ENCODE data around the gene BCOR.

The BCOR gene

DNA sequence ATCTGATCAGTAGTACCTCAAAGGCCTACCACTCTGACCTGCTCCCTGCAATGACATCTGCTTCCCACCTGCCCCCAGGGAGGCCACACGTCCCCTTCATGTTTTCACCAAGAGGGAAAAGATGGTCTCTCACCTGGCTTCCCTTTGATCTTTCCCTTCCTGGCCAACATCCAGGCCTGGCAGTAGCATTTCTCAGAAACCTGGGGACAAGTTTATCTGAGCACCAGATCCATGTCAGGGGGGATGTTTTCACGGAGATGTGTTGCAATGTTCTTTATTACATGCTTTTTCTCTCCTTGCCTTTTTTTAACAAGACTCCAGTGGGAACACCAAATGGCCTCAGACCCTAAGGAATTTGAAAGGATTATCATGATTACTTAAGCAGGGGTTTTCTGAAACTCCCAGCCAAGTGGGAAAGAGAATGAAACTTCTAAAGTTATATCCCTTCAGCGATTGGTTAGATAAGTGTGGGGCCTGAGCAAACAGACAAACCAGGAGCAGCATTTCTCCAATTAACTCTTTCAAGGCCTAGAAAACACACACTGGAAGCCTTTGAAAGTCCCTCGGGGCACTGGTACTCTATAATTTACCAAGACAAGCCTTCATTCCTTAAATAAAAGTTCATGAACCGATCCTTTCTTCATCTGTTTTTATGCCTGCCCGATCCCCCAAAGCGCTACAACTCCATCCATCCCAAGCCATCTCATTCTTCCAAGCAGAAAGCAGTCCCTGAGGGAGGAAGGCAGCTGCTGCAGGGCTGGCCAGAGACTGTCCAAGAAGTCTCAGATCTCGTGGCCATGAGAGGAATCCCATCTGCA is 94.1 kb downstream of the BCOR start:
- DNase-seq (ENCODE audit: low spot score) = no peak

DNA sequence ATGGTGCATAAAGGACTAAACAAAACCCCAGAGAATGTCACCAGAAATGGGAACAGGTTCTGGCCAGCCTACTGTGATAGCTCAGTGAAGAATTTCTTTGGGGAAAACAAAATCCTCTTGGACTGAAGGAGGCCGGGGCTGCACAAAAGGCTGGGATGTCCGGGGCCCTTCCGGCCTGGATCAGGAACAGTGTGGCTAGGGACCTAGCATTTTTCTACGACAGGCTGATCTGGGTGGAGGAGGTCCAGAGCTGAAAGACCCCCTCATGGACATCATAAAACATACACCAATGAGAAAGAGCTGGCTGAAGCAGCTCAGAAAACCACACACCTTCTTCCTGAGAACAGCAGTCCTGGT is 94.7 kb downstream of the BCOR start:
- DNase-seq (ENCODE audit: low spot score) = no peak
